Transverse colon (tissue), 4 donors: Measurements from ENCODE around the gene ZNF621.

Experiments used
- EP300 ChIP-seq: sonication (generic); formaldehyde crosslinking; IDR thresholded peaks from one replicate; pipeline ENCODE4 v1.6.1; 2017; ENCODE audit warnings: antibody characterized with exemption, low read depth
- POLR2A ChIP-seq: fragments of 450-650 bp; IDR thresholded peaks from one replicate; pipeline ENCODE4 v1.6.1; 2016; ENCODE audit warnings: antibody characterized with exemption, mild to moderate bottlenecking, moderate library complexity
- POLR2AphosphoS5 ChIP-seq, 3 donors: sonication (generic); formaldehyde crosslinking; IDR thresholded peaks; one replicate each; pipeline ENCODE4 v1.6.1; 2016; ENCODE audit warnings: antibody characterized with exemption in 3 of 3
- TF ChIP-seq, protein P1 (sequence below), 5 experiments: fragments of 200-600 bp in 3 of 5; fragments of 450-650 bp in 2 of 5; sonication (generic) in 3 of 5; IDR thresholded peaks; 1 replicate in 2 of 5; 2 replicates in 3 of 5; pipeline ENCODE4 v1.5.1; 2016 to 2017; ENCODE audit warnings: antibody characterized with exemption in 5 of 5, inconsistent platforms in 3 of 5, mild to moderate bottlenecking in 2 of 5, moderate library complexity in 1 of 5

DNA sequence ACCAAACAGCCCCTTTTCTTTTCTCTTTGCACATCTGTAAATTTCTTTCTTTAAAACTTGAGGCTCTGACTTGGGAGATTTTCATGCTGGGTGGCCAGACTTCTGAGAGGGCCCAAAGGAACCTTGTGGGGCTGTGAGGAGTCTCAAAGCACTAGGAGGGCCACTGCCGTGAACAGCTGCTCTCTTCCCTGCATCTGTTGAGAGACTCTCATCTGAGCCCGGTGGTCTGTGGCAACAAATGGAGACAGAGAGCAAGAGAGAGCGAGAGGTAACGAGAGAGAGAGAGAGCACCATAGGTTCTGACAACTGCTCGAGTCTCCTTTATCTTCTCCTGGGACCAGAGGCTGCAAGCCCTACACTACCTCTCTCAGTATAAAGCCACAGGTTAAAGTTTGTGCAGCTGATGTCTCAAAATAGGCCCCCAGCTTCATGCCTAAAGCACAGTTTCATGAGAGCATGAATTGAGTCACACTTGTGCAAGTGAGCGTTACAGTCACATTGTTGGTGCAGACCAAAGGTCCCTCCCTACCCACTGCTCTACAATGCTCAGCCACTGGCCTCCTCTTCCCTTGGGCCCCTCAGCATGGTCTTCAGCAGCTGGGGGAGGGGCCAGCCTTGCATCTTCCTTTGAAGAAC lies 60.7 kb downstream of the ZNF621 start:
- TF ChIP-seq, protein P1, sequence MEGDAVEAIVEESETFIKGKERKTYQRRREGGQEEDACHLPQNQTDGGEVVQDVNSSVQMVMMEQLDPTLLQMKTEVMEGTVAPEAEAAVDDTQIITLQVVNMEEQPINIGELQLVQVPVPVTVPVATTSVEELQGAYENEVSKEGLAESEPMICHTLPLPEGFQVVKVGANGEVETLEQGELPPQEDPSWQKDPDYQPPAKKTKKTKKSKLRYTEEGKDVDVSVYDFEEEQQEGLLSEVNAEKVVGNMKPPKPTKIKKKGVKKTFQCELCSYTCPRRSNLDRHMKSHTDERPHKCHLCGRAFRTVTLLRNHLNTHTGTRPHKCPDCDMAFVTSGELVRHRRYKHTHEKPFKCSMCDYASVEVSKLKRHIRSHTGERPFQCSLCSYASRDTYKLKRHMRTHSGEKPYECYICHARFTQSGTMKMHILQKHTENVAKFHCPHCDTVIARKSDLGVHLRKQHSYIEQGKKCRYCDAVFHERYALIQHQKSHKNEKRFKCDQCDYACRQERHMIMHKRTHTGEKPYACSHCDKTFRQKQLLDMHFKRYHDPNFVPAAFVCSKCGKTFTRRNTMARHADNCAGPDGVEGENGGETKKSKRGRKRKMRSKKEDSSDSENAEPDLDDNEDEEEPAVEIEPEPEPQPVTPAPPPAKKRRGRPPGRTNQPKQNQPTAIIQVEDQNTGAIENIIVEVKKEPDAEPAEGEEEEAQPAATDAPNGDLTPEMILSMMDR (IDR thresholded peaks at IDR 0.05), result no peak
- TF ChIP-seq POLR2A, result no peak
- no peak for TF ChIP-seq POLR2AphosphoS5 (IDR thresholded peaks at IDR 0.05)
- no peak for TF ChIP-seq EP300
